Measurements from ENCODE around the gene EYA2.
"Not testable (repeated sequence)": the region's sequence is repeated elsewhere in the genome, so short reads cannot be mapped to it uniquely, and the experiment has no call there.

EYA2 gene

GRCh38 chr20:46895906-46896242 is 1.2 kb downstream of the EYA2 start:
- DNase-seq (ENCODE audit: low spot score), result no peak

DNA sequence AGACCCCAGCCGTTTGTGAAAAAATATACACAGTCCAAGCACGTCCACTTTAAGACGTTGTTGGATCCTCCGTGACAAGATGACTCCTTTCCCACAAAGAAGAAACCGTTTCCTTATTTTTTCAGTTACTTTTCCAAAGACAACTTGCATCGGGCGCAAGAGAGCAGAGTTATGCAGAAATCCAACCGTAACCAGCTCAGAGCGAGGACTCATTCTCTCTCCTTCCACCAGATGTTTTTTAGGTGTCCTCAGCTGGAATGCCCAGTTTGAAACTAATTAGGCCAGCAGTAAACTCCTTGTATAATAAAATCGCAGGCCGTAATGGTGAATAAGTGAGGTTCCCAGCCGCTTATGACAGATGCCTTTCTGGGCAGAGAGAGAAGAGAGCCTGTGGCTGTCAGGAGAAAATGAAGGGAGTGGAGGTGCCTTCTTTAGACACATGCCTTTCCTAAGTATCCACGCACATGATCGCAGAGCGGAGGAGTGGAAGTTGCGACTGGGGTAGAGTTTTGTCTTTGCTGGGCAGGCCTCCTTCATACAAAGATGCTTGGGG is 2.8 kb downstream of the EYA2 start:
- DNase-seq (ENCODE audit: low spot score), result no peak

GRCh38 chr20:46898423-46898822 is 3.8 kb downstream of the EYA2 start:
- no peak for DNase-seq (ENCODE audit: low spot score)

DNA sequence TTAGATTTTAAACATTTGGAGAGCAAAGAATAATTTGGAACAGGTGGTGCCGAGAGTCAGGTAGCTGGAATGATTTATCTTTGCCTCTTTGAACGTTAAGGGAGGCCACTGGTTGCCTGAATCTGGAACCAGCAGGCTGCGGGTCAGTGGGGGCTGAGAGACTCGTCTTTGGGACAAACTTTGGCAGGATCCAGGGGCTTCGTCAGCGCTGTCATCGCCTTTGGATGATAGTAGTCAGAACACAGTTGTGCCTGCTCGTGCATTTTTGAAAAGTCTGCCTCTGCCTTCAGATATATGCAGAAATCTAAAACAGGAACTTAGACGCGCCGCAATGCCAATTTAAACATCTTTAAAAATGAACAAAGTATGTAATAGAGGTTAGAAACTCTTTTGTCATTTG is 5.0 kb downstream of the EYA2 start:
- no peak for DNase-seq (ENCODE audit: low spot score)

GRCh38 chr20:46900086-46900485 is 5.4 kb downstream of the EYA2 start:
- no peak for DNase-seq (ENCODE audit: low spot score)

DNA sequence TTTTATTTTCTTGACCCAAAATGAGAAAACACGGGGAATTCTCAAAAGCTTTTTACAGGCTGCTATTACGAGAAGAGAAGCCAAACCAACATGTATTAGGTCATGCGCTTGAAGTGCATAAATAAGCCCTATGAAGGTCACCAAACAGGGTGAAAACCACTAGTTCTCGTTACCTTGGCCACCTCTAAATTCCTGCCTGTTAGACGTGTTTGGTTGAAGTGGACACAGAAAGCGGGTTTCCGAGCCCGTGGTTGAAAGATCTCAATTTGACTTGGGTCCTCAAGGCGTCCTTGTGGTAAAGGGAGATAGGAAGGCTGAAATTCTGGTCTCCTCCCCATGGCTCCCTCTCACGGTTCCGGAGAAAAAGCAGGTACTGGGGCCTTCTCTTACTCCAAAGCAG is 6.2 kb downstream of the EYA2 start:
- no peak for DNase-seq (ENCODE audit: low spot score)

GRCh38 chr20:46901638-46902037 is 7.0 kb downstream of the EYA2 start:
- no peak for DNase-seq (ENCODE audit: low spot score)

- DNase-seq (ENCODE audit: low spot score), result no peak
Observed at GRCh38 chr20:46903256-46903655, 8.6 kb downstream of the EYA2 start.

- no peak for DNase-seq (ENCODE audit: low spot score)
Observed at GRCh38 chr20:46903937-46904336, 9.3 kb downstream of the EYA2 start.

- no peak for DNase-seq (ENCODE audit: low spot score)
Observed at GRCh38 chr20:46905364-46906125, 10.9 kb downstream of the EYA2 start.

DNA sequence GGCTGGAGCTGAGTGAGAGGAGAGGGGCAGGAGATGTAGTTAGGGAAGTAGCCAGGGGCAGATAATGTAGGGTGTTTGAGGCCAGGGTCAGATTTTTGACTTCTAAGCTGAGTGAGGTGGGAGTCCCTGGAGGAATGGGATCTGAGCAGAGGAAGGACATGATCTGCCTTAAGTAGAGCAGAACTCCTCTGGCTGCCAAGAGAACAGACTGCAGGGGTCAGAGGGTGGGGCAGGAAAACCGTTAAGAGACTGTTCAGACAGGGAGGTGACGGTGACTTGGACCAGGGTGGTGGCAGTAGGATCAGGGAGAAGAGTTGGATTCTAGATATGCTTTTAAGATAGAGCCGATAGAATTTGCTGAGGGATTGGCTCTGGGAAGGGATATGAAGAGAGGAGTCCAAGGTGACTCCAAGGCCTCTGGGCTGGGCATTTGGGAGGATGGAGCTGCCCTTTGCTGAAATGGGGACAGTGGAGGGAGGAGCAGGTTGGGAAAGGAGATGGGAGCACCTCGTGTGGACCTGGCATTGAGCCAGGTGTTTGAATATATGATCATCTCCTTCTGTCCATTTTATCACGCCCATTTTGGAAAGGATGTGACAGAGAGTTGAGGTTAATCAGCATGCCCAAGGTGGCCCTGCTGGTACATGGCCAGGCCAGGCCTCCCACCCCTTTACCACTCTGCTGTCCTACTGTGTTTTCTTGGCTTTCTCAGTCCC is 18.8 kb downstream of the EYA2 start:
- DNase-seq (ENCODE audit: low spot score), result no peak

- DNase-seq (ENCODE audit: low spot score), result no peak
Observed at GRCh38 chr20:46914789-46915379, 20.2 kb downstream of the EYA2 start.

- DNase-seq (ENCODE audit: low spot score), result no peak
Observed at GRCh38 chr20:46915575-46916257, 21.1 kb downstream of the EYA2 start.

- no peak for DNase-seq (ENCODE audit: low spot score)
Observed at GRCh38 chr20:46916258-46916603, 21.6 kb downstream of the EYA2 start.

- no peak for DNase-seq (ENCODE audit: low spot score)
Observed at GRCh38 chr20:46917155-46917554, 22.5 kb downstream of the EYA2 start.

GRCh38 chr20:46920114-46920513 is 25.5 kb downstream of the EYA2 start:
- DNase-seq (ENCODE audit: low spot score), result no peak

- DNase-seq (ENCODE audit: low spot score), result not testable (repeated sequence)
Observed at GRCh38 chr20:46922841-46923240, 28.2 kb downstream of the EYA2 start.

DNA sequence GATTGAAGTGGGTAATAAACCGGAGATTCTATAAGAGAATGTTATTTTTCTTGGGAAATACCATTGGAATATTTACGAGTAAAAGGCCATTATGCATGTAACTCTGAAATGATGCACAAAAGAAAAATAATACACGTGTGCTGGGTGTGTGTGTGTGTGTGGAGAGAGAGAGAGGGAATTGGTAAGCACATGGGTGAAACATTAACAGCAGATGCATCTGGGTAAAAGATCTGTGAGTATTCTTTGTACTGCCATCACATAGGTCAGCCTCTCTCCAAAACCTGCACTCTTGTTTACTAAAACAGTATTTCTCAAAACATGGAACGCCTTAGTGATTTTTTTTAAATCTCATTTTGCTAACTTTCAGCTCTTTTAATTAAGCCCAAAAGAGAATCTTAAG is 28.9 kb downstream of the EYA2 start:
- DNase-seq (ENCODE audit: low spot score), result no peak

DNA sequence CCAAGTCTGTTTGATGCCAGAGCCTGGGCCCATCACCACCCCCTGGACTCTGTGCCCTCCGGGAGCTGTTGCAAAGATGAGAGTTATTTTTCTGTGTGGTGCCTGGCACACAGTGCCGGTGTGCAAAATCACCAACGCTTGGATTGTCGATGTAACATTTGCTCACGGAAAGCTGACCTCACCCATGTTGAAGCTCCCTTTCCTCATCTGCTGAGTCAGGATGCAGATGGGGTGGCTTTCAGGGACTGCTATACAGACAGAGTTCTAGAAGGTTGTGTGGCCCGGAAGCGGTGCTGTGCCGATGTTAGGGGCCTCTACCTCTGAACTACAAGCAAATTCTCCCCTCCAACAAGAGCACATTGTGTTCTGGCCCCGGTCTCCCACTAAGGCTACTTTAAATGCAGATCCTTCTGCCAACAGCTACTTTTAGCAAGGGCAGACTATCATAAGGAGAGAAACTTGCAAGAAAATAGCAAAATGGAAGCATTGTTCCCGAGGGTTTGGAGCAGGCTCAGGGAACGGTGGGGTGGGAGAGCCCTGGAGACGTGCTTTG is 34.0 kb downstream of the EYA2 start:
- DNase-seq (ENCODE audit: low spot score), result no peak

DNA sequence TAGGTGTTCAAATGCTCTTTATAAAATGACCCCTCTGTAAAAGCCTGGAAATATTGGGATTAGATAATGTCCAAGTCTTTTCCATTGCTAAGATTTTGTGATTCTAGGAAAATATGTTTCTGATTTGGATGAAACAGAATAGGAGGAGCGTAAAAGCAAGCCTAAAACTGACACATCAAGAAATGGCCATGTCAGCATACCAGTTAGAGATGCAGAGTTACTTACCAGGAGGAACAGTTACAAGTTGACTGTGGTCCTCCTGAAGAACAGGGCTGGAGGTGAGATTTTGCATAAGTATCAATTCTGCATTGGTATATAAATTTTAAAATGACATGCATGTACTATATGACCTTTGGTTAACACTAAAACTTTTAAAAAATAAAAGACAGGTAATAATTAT is 35.3 kb downstream of the EYA2 start:
- DNase-seq (ENCODE audit: low spot score), result no peak

- DNase-seq (ENCODE audit: low spot score), result no peak
Observed at GRCh38 chr20:46930640-46931339, 36.1 kb downstream of the EYA2 start.

DNA sequence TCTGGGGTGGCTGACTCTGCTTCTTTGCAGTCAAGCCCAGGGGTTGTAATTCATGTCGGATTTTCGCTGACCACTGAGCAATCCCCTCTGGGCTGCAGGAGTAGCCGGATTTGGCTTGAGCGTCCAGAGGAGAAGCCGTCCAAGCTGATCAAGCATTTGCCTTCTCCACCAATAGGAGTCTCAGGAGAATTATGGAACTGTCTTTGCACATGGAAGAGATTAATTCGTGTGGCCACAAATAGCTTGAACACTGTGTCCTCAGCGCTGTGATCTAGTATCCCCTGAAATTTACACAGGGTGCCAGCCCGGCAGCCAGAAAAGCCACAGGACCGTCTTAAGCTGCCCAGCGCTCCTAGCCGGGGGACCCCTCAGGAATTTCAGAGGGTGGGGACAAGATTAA is 37.1 kb downstream of the EYA2 start:
- DNase-seq (ENCODE audit: low spot score), result no peak

Data from CD4-positive, alpha-beta T cell treated with Interleukin-6 at 100 ng/mL for 8 hours (primary cell).